ENCODE results near the gene KIAA1217. TPM values are rescaled to one million over a fixed set of nuclear protein-coding genes. Genes with fewer than 3 reads are reported as not detected.

The KIAA1217 gene
- total and polyA plus RNA-seq, 2 of the 8 experiments (the other 6 are each of a cell fraction or from before 2014, with no cell fraction given) = 4.5 to 15.6 TPM

DNA sequence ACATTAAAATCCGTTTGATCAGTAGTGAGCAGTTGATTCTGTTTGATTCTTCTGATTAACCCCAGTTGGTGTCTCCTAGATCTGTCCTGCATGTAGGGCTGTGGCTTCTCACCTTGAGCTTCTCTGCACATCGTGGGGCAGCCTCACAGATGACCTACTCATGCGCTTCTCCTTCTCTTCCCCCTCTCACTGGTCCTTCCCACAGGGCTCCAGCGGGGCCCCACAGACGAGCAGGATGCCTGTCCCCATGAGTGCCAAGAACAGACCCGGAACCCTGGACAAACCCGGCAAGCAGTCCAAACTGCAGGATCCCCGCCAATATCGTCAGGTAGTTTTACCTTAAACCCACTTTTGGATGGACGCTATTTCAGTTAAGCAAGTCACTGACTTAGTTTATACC, 335.8 kb downstream of the KIAA1217 start (continued):
- TF ChIP-seq, protein P1, sequence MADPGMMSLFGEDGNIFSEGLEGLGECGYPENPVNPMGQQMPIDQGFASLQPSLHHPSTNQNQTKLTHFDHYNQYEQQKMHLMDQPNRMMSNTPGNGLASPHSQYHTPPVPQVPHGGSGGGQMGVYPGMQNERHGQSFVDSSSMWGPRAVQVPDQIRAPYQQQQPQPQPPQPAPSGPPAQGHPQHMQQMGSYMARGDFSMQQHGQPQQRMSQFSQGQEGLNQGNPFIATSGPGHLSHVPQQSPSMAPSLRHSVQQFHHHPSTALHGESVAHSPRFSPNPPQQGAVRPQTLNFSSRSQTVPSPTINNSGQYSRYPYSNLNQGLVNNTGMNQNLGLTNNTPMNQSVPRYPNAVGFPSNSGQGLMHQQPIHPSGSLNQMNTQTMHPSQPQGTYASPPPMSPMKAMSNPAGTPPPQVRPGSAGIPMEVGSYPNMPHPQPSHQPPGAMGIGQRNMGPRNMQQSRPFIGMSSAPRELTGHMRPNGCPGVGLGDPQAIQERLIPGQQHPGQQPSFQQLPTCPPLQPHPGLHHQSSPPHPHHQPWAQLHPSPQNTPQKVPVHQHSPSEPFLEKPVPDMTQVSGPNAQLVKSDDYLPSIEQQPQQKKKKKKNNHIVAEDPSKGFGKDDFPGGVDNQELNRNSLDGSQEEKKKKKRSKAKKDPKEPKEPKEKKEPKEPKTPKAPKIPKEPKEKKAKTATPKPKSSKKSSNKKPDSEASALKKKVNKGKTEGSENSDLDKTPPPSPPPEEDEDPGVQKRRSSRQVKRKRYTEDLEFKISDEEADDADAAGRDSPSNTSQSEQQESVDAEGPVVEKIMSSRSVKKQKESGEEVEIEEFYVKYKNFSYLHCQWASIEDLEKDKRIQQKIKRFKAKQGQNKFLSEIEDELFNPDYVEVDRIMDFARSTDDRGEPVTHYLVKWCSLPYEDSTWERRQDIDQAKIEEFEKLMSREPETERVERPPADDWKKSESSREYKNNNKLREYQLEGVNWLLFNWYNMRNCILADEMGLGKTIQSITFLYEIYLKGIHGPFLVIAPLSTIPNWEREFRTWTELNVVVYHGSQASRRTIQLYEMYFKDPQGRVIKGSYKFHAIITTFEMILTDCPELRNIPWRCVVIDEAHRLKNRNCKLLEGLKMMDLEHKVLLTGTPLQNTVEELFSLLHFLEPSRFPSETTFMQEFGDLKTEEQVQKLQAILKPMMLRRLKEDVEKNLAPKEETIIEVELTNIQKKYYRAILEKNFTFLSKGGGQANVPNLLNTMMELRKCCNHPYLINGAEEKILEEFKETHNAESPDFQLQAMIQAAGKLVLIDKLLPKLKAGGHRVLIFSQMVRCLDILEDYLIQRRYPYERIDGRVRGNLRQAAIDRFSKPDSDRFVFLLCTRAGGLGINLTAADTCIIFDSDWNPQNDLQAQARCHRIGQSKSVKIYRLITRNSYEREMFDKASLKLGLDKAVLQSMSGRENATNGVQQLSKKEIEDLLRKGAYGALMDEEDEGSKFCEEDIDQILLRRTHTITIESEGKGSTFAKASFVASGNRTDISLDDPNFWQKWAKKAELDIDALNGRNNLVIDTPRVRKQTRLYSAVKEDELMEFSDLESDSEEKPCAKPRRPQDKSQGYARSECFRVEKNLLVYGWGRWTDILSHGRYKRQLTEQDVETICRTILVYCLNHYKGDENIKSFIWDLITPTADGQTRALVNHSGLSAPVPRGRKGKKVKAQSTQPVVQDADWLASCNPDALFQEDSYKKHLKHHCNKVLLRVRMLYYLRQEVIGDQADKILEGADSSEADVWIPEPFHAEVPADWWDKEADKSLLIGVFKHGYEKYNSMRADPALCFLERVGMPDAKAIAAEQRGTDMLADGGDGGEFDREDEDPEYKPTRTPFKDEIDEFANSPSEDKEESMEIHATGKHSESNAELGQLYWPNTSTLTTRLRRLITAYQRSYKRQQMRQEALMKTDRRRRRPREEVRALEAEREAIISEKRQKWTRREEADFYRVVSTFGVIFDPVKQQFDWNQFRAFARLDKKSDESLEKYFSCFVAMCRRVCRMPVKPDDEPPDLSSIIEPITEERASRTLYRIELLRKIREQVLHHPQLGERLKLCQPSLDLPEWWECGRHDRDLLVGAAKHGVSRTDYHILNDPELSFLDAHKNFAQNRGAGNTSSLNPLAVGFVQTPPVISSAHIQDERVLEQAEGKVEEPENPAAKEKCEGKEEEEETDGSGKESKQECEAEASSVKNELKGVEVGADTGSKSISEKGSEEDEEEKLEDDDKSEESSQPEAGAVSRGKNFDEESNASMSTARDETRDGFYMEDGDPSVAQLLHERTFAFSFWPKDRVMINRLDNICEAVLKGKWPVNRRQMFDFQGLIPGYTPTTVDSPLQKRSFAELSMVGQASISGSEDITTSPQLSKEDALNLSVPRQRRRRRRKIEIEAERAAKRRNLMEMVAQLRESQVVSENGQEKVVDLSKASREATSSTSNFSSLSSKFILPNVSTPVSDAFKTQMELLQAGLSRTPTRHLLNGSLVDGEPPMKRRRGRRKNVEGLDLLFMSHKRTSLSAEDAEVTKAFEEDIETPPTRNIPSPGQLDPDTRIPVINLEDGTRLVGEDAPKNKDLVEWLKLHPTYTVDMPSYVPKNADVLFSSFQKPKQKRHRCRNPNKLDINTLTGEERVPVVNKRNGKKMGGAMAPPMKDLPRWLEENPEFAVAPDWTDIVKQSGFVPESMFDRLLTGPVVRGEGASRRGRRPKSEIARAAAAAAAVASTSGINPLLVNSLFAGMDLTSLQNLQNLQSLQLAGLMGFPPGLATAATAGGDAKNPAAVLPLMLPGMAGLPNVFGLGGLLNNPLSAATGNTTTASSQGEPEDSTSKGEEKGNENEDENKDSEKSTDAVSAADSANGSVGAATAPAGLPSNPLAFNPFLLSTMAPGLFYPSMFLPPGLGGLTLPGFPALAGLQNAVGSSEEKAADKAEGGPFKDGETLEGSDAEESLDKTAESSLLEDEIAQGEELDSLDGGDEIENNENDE (IDR thresholded peaks at IDR 0.05; ENCODE audit: insufficient replicate concordance, low read length) = no peak
- no peak for TF ChIP-seq FOSL1 (IDR thresholded peaks at IDR 0.05; ENCODE audit: insufficient read depth, low read depth, low read length)

Measured in H1 (cell line).